Measurements from ENCODE around the gene ATP8A1.

- TF ChIP-seq CTCF (IDR thresholded peaks at IDR 0.05) (no peak), POLR2A (IDR thresholded peaks at IDR 0.05) (no peak)
Observed at GRCh38 chr4:42641161-42641560, 15.7 kb downstream of the ATP8A1 start.

Measured in right lobe of liver (tissue), 4 donors.